ENCODE data around the gene HECW1.

GRCh38 chr7:43099750-43100149 lies 12.7 kb upstream of the HECW1 start:
- TF ChIP-seq CTCF (conservative IDR thresholded peaks at IDR 0.05 in 1 of 2, IDR thresholded peaks at IDR 0.05 in 1 of 2; ENCODE audit: extremely low read depth in 1 of 2, insufficient read depth in 1 of 2, low read depth in 1 of 2, low read length in 2 of 2), result no peak
- no peak for TF ChIP-seq EZH2 (IDR thresholded peaks at IDR 0.05; ENCODE audit: borderline replicate concordance, low read length)

Data from mammary epithelial cell (primary cell).